H1 (cell line): ENCODE results near the gene DLL4. TPM values are rescaled to one million over a fixed set of nuclear protein-coding genes. Genes with fewer than 3 reads are reported as not detected.

Source experiments
- CBX8 ChIP-seq: fragments of 300-800, 300-1000 bp; sonication (generic); IDR thresholded peaks from 2 replicates; pipeline ENCODE4 v1.7.1; 2016; ENCODE audit warnings: low read depth, low read length, borderline replicate concordance
- CREB1 ChIP-seq: IDR thresholded peaks from 2 replicates; pipeline ENCODE4 v1.6.1; 2012; ENCODE audit warnings: inconsistent platforms
- E2F6 ChIP-seq: IDR thresholded peaks from 2 replicates; pipeline ENCODE4 v1.6.1; 2012; ENCODE audit warnings: inconsistent platforms
- GABPA ChIP-seq: IDR thresholded peaks from 2 replicates; pipeline ENCODE4 v1.6.1; 2011; ENCODE audit warnings: mild to moderate bottlenecking, low read length, moderate library complexity, borderline replicate concordance; ENCODE audit not compliant: insufficient read depth
- JUN ChIP-seq: IDR thresholded peaks from 2 replicates; pipeline ENCODE4 v1.6.1; 2011; ENCODE audit warnings: low read depth, mild to moderate bottlenecking, improper control_type of control experiment, low read length
- RBBP5 ChIP-seq: IDR thresholded peaks from 2 replicates; pipeline ENCODE4 v1.7.1; 2012; ENCODE audit warnings: low read depth, mild to moderate bottlenecking, inconsistent platforms, low read length, moderate library complexity, borderline replicate concordance
- USF2 ChIP-seq: IDR thresholded peaks from 2 replicates; pipeline ENCODE4 v1.6.1; 2011; ENCODE audit warnings: low read length, improper control_type of control experiment
- polyA plus RNA-seq, 7 experiments: library from polyadenylated mRNA; depleted of rRNA in 3 of 7; stranded (reverse) in 5 of 7; unstranded in 2 of 7; fragments of >200 nt in 5 of 7; fragments of 200-250 nt in 2 of 7; gene quantifications; 1 replicate in 5 of 7; 2 replicates in 1 of 7; 4 replicates in 1 of 7; pipeline versions ENCODE4 v1.2.1 to v1.2.3, GENCODE V29; 2011 to 2013; ENCODE audit warnings: missing spikeins in 2 of 7, mixed read lengths in 2 of 7
- total RNA-seq: library from RNA; stranded (reverse); fragmentation: NEBNext Ultra II Directional; extraction: Animal tissue kit (Norgen Biotek cat#: 25700); gene quantifications from 2 replicates; pipeline ENCODE4 v1.2.1, GENCODE V29; 2021

DLL4 gene
- total and polyA plus RNA-seq, 2 of the 8 experiments (the other 6 are each of a cell fraction or from before 2014, with no cell fraction given): 0.23 to 0.60 TPM

DNA sequence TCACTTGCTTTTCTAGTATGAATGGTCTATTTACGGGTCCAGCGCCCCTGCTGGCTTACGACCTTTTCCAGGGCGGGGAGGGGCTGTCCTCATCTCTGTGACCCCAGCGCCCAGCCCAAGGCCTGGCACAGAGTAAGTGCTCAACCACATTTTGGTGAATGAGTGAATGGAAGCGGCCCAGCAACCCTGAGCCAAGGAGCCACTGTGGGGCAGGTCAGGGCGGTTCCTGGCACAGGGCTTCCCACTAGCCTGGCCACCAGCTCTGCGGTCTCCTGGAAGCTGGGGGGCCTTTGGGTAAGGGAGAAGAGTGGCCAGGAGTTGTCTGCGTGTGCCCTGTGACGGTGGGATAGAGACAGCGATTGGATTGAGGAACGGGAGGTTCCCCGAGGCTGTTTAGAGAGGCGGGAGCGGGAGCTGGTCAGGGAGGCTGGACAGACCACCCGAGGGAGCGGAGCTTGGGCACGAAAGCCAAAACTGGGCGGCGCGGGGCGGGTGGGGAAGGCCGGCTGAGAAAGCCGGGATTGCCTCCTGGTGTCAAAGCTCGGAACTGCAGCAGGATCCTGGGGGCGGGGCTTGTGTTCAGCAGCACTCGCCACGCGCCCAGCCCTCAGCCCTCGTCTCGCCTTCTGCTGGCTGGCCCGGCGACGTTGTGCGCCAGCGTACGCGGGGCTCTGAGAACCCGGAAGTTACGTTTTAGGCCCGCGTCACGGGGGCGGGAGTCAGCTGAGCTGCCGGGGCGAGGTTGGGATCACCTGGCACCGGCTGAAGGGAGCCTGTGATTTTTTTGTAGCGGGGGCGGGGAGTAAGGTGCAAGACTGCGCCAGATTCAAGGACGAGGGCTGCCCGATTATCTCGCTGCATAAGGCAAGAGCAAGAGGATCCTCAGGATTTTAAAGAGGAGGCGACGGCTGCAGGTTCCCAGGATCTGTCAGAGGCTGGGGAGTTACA is 35.1 kb upstream of the DLL4 start, which contains the start of gene VPS18 (continued):
- TF ChIP-seq RBBP5 (no peak; the same call in 1 of the 2 replicates), CREB1 (peak; percentile 97), E2F6 (peak; percentile 79), GABPA (peak; percentile 56; the same call in 1 of the 2 replicates), CBX8 (no peak), USF2 (peak; percentile 87), JUN (no peak)
